AG09309 (cell line): Measurements from ENCODE around the gene TSPAN19.
"Not testable (repeated sequence)": the region's sequence is repeated elsewhere in the genome, so short reads cannot be mapped to it uniquely, and the experiment has no call there.

Experiments
- DNase-seq: peaks from one replicate; pipeline ENCODE4 v3.0.0-alpha.2; 2010; ENCODE audit warnings: low read depth
- H3K4me3 ChIP-seq: 2 replicates; pipeline ENCODE4 v1.5.1; 2011; ENCODE audit warnings: mild to moderate bottlenecking, low read depth, low read length, moderate library complexity; ENCODE audit not compliant: control insufficient read depth
- TF ChIP-seq, protein P1 (sequence below): IDR thresholded peaks from 2 replicates; pipeline ENCODE4 v1.5.1; 2011; ENCODE audit warnings: mild to moderate bottlenecking, low read depth, low read length, inconsistent platforms; ENCODE audit not compliant: insufficient read depth, control insufficient read depth; ENCODE audit errors: missing control alignments

TSPAN19 gene

DNA sequence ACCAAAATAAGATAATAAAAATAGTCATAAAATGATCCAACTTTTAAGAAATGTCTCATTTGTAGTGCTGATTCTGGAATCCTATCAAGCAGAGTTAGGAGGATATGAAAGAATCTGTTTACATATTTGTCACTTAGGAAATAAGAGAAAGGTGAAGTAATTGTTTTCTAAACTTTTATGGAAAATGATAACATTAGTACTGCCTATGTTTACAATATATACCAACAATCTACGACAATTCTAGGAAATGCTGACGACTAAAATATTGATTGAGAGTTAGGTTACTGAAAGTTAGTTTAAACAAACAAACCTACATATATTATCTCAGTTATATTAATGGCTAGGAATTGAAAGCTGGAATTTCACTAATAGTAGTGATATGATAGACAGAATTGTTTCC, 18.0 kb downstream of the TSPAN19 start:
- no peak for DNase-seq
- TF ChIP-seq, protein P1, sequence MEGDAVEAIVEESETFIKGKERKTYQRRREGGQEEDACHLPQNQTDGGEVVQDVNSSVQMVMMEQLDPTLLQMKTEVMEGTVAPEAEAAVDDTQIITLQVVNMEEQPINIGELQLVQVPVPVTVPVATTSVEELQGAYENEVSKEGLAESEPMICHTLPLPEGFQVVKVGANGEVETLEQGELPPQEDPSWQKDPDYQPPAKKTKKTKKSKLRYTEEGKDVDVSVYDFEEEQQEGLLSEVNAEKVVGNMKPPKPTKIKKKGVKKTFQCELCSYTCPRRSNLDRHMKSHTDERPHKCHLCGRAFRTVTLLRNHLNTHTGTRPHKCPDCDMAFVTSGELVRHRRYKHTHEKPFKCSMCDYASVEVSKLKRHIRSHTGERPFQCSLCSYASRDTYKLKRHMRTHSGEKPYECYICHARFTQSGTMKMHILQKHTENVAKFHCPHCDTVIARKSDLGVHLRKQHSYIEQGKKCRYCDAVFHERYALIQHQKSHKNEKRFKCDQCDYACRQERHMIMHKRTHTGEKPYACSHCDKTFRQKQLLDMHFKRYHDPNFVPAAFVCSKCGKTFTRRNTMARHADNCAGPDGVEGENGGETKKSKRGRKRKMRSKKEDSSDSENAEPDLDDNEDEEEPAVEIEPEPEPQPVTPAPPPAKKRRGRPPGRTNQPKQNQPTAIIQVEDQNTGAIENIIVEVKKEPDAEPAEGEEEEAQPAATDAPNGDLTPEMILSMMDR = no peak
- H3K4me3 ChIP-seq = no peak overlapping the region

DNA sequence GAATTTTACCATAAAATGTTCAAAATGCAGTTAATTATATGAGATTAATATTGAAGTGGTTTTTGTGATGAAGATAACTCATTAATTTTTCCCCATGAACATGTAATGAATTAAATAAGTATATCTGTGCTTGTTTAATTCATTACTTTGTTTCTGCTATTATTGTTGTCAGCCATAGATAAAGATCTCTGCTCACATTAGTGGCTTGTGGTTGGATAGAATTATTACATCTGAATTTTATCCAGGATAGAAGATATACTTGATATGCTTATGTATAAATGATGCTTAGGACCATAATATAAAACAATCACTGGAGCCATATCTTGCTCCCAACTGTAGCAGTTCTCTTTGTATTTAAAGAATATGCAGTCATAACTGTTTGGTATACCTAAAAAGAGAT, 18.5 kb downstream of the TSPAN19 start:
- TF ChIP-seq, protein P1 = no peak
- H3K4me3 ChIP-seq = no peak overlapping the region
- DNase-seq = no peak

DNA sequence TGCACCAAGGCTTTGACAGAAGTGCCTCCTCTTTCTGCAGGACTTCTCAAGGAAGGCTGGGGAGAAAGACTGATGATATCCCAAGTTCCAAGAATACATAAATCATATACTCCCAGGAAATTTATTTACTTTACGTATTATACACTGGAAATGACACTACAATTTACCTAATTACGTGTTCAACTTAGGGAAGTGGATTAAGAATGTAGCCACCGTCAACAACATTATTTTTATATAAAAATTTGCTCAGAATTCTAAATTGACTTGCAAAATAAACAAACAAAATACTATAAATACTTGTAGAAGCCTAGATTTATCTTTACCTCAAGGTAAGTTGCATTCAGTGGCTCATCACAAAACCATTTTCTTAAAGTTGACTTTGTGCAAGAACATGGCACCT, 18.9 kb downstream of the TSPAN19 start:
- no peak for DNase-seq
- TF ChIP-seq, protein P1 = no peak

DNA sequence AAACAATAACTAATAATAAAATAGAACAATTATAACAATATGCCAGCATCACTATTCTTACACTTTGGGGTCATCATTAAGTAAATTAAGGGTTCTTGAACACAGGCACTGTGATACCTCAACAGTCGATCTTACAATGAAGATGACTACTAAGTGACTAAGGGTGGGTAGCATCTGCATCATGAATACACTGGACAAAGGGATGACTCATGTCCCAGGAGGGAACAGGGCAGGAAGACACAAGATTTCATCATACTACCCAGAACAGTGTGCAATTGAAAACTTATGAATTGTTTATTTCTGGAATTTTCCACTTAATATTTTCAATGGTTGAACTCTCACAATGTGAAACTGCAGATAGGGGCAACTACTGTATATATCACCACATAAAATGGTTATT, 19.7 kb downstream of the TSPAN19 start:
- TF ChIP-seq, protein P1 = no peak
- H3K4me3 ChIP-seq = no peak overlapping the region
- peak; percentile 71 for DNase-seq

More for the DNA sequence above, 18.9 kb downstream of the TSPAN19 start:
- H3K4me3 ChIP-seq = no peak overlapping the region

DNA sequence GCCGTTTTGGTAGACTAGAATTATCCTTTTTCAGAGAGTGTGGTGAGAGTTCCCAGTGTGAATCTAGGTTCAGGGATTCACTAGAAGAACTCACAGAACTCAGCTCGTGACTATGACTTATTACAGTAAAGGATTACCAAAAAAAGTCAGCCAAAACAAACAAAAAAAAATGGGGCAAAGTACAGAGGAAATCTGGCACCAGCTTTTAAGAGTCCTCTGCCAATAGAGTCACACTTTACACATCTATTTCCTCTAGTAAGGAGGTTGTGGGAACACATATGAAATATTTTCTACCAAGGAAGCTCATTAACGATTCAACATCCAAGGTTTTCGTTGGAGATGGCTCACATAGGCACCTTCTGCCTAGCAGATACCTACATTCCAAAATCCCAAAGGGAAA, 28.2 kb downstream of the TSPAN19 start:
- TF ChIP-seq, protein P1 = no peak
- no peak for DNase-seq
- H3K4me3 ChIP-seq = no peak overlapping the region

DNA sequence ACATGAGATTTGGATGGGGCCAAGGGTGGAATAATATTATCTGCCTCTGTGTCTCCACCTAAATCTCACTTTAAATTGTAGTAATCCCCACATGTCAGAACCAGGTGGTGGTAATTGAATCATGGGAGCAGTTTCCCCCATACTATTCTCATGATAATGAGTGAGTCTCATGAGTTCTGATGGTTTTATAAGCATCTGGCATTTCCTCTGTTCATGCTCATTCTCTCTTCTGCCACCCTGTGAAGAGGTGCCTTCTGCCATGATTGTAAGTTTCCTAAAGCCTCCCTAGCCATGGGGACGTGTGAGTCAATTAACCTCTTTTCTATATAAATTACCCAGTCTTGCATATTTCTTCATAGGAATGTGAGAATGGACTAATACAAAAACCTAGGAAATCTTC, 29.9 kb downstream of the TSPAN19 start:
- TF ChIP-seq, protein P1 = no peak
- H3K4me3 ChIP-seq = no peak overlapping the region
- no peak for DNase-seq

DNA sequence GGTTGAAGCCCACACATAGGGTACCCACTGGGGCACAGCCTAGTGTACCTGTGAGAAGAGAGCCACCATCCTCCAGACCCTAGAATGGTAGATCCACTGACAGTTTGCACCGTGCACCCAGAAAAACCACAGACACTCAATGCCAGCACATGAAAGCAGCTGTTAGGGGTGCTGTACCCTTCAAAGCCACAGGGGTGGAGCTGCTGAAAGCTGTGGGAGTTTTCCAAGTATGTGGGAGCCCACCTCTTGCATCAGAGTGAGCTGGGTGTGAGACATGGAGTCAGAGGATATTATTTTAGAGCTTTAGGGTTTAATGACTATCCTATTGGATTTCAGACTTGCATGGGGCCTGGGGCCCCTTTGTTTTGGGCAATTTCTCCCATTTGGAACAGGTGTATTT, 30.5 kb downstream of the TSPAN19 start:
- H3K4me3 ChIP-seq = no peak overlapping the region
- TF ChIP-seq, protein P1 = no peak
- no peak for DNase-seq

DNA sequence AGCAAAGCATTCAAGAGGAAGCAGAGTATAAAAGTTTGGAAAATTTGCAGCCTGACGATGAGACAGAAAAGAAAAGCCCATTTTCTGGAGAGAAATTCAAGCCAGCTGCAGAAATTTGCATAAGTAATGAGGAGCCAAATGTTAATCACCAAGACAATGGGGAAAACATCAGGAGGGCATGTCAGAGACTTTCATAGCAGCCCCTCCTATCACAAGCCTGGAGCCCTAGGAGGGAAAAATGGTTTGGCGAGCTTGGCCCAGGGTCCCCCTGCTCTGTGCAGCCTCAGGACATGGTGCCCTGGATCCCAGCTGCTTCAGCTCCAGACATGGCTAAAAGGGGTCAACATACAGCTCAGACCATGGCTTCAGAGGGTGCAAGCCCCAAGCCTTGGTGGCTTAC, 31.0 kb downstream of the TSPAN19 start:
- not testable (repeated sequence) for H3K4me3 ChIP-seq, DNase-seq
